ENCODE data around the gene LUZP2. TPM values are rescaled to one million over a fixed set of nuclear protein-coding genes. Genes with fewer than 3 reads are reported as not detected.

LUZP2 gene
- total RNA-seq, 4 donors from 2014 or later = 0.19 to 0.99 TPM; not detected in 2

GRCh38 chr11:24837112-24837511 is 340.3 kb downstream of the LUZP2 start:
- TF ChIP-seq POLR2AphosphoS5 (IDR thresholded peaks at IDR 0.05) (no peak), CTCF (IDR thresholded peaks at IDR 0.05) (no peak), POLR2A (IDR thresholded peaks at IDR 0.05; ENCODE audit: low read depth) (no peak), EP300 (IDR thresholded peaks at IDR 0.05) (no peak)
- whole genome bisulfite sequencing = 60% methylated on average over 2 of the region's 2 CpGs

DNA sequence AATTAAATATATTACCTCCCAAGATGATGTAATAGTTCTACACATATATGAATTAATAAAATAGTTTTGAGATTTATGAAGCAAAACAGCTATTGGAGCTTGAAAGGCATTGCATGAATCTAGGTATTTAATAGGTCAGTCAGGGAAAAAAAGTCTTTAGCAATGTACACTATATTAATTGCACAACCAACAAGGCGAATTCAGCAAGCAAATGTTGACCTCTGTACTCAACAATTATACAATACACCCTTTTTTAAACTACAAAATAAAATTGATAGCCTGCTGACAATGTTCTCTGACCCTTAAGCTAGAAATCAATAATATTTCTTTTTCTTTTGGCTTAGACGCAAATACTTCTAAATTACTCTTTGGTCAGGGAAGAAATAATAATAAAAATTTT is 345.5 kb downstream of the LUZP2 start:
- H3K27me3 ChIP-seq = no peaks in the 10 kb centered on the region
- WGBS = 79% methylated on average over 2 of the region's 2 CpGs
- H3K27ac ChIP-seq (replicated peaks in 1 of 4) = no peak overlapping the region
- intact Hi-C loops (cut with DNase I) = no loop called here
- DNase-seq (ENCODE audit: extremely low spot score) = no peak
- TF ChIP-seq POLR2A (IDR thresholded peaks at IDR 0.05; ENCODE audit: low read depth) (no peak), CTCF (IDR thresholded peaks at IDR 0.05) (no peak), POLR2AphosphoS5 (IDR thresholded peaks at IDR 0.05) (no peak), EP300 (IDR thresholded peaks at IDR 0.05) (no peak)
- no peaks in the 10 kb centered on the region for H3K9me3 ChIP-seq
- H3K4me1 ChIP-seq = no peaks in the 10 kb centered on the region
- no peak overlapping the region for H3K4me3 ChIP-seq
- no peaks in the 10 kb centered on the region for H3K36me3 ChIP-seq

More at GRCh38 chr11:24837112-24837511, 340.3 kb downstream of the LUZP2 start:
- H3K27me3 ChIP-seq = no peaks in the 10 kb centered on the region
- no peaks in the 10 kb centered on the region for H3K36me3 ChIP-seq
- no peaks in the 10 kb centered on the region for H3K9me3 ChIP-seq
- H3K4me3 ChIP-seq = no peak overlapping the region
- H3K27ac ChIP-seq (replicated peaks in 1 of 4) = no peak overlapping the region
- DNase-seq (ENCODE audit: extremely low spot score) = no peak
- H3K4me1 ChIP-seq = no peaks in the 10 kb centered on the region
- intact Hi-C loops (cut with DNase I) = no loop called here

GRCh38 chr11:24844406-24844805 is 347.6 kb downstream of the LUZP2 start:
- Histone ChIP-seq H3K27me3 (no peaks in the 10 kb centered on the region), H3K9me3 (no peaks in the 10 kb centered on the region), H3K27ac (replicated peaks in 1 of 4) (no peak overlapping the region), H3K4me1 (no peaks in the 10 kb centered on the region), H3K4me3 (no peak overlapping the region), H3K36me3 (no peaks in the 10 kb centered on the region)
- no peak for TF ChIP-seq CTCF (IDR thresholded peaks at IDR 0.05)
- no peak for TF ChIP-seq POLR2A (IDR thresholded peaks at IDR 0.05; ENCODE audit: low read depth)
- TF ChIP-seq EP300 (IDR thresholded peaks at IDR 0.05) = no peak
- no peak for TF ChIP-seq POLR2AphosphoS5 (IDR thresholded peaks at IDR 0.05)
- 60% methylated on average over 1 of the region's 1 CpG for WGBS
- DNase-seq (ENCODE audit: extremely low spot score) = no peak
- intact Hi-C loops (cut with DNase I) = no loop called here

GRCh38 chr11:24848857-24849256 is 352.0 kb downstream of the LUZP2 start:
- TF ChIP-seq POLR2AphosphoS5 (IDR thresholded peaks at IDR 0.05) (no peak), CTCF (IDR thresholded peaks at IDR 0.05) (no peak), POLR2A (IDR thresholded peaks at IDR 0.05; ENCODE audit: low read depth) (no peak), EP300 (IDR thresholded peaks at IDR 0.05) (no peak)
- peaks cover 0 to 5% (median 0%) of the 10 kb centered on the region in 4 donors for H3K9me3 ChIP-seq
- WGBS = 82% methylated on average over 1 of the region's 1 CpG
- no peaks in the 10 kb centered on the region for H3K27me3 ChIP-seq
- no peaks in the 10 kb centered on the region for H3K4me1 ChIP-seq
- DNase-seq (ENCODE audit: extremely low spot score) = no peak
- intact Hi-C loops (cut with DNase I) = no loop called here
- no peak overlapping the region for H3K4me3 ChIP-seq
- H3K27ac ChIP-seq (replicated peaks in 1 of 4) = no peak overlapping the region
- no peaks in the 10 kb centered on the region for H3K36me3 ChIP-seq

DNA sequence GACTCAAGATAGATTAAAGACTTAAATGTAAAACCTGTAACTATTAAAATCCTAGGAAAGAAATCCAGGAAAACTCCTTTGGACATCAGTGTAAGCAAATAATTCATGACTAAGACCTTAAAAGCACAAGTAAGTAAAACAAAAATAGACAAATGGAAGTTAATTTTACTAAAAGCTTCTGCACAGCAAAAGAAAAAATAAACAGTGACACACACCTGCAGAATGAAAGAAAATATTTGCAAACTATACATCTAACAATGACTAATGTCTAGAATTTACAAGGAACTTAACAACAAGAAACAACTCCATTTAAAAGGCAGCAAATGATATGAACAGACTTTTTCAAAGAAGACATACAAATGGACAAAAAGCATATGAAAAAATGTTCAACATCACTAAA is 359.1 kb downstream of the LUZP2 start:
- Histone ChIP-seq H3K27ac (replicated peaks in 1 of 4) (no peak overlapping the region), H3K27me3 (no peaks in the 10 kb centered on the region), H3K9me3 (peaks cover 0 to 10% (median 3%) of the 10 kb centered on the region in 4 donors), H3K4me3 (no peak overlapping the region), H3K36me3 (no peaks in the 10 kb centered on the region), H3K4me1 (no peaks in the 10 kb centered on the region)
- intact Hi-C loops (cut with DNase I) = no loop called here
- TF ChIP-seq POLR2AphosphoS5 (IDR thresholded peaks at IDR 0.05) (no peak), EP300 (IDR thresholded peaks at IDR 0.05) (no peak), POLR2A (IDR thresholded peaks at IDR 0.05; ENCODE audit: low read depth) (no peak), CTCF (IDR thresholded peaks at IDR 0.05) (no peak)
- DNase-seq (ENCODE audit: extremely low spot score) = no peak
